A549 (cell line): ENCODE results near the gene AIMP1. TPM values are rescaled to one million over a fixed set of nuclear protein-coding genes. Genes with fewer than 3 reads are reported as not detected.
"Not testable (repeated sequence)": the region's sequence is repeated elsewhere in the genome, so short reads cannot be mapped to it uniquely, and the experiment has no call there.

Experiments used
- ATAC-seq, 2 experiments: fragments of 200-7000 bp in 1 of 2; fragments of >200 bp in 1 of 2; cut with Nextera tagmentation in 1 of 2; cut with Tn5 transposase in 1 of 2; 3 replicates each; pipeline versions ENCODE4 v1.8.0 to v1.9.1; 2018 to 2020; ENCODE audit warnings: mild to moderate bottlenecking in 1 of 2, moderate library complexity in 1 of 2
- CTCF ChIA-PET: fragments of 300-600 bp; sonication (Branson Sonifier 250); formaldehyde crosslinking; extraction: SDS; loops from one replicate; lab custom pipeline; 2021; ENCODE audit warnings: antibody characterized with exemption, inconsistent platforms; lab: Yijun Ruan, JAX
- POLR2A ChIA-PET: fragments of 350-600 bp; formaldehyde crosslinking; extraction: SDS; loops from one replicate; lab custom pipeline; 2021; ENCODE audit warnings: antibody characterized with exemption, inconsistent platforms; lab: Yijun Ruan, JAX
- DNase-seq, 2 experiments: peaks; one replicate each; pipeline versions ENCODE4 v3.0.0 to v3.0.0-alpha.2; 2011 to 2016; ENCODE audit warnings: low read depth in 1 of 2, low spot score in 1 of 2
- FAIRE-seq: peaks from 2 replicates; lab custom pipeline; 2011; peaks lifted over from hg19 to GRCh38; lab: Jason Lieb, UNC
- H3K27ac ChIP-seq, 2 experiments: fragments of >200 bp; sonication (Bioruptor Twin); formaldehyde crosslinking; 3 replicates each; pipeline ENCODE4 v1.5.1; 2016 to 2017
- H3K4me1 ChIP-seq: fragments of >200 bp; sonication (Bioruptor Twin); formaldehyde crosslinking; 3 replicates; pipeline ENCODE4 v1.6.1; 2016
- H3K4me2 ChIP-seq: fragments of >200 bp; sonication (Bioruptor Twin); formaldehyde crosslinking; 3 replicates; pipeline ENCODE4 v1.6.1; 2016
- H3K4me3 ChIP-seq: fragments of >200 bp; sonication (Bioruptor Twin); formaldehyde crosslinking; 3 replicates; pipeline ENCODE4 v1.5.1; 2016
- H3K9me3 ChIP-seq: fragments of >200 bp; sonication (Bioruptor Twin); formaldehyde crosslinking; 3 replicates; pipeline ENCODE4 v1.6.1; 2016
- CBX8 ChIP-seq: fragments of 200-600 bp; sonication (generic); IDR thresholded peaks from 2 replicates; pipeline ENCODE4 v1.6.1; 2016
- CEBPB ChIP-seq, 2 experiments: fragments of >200 bp in 1 of 2; sonication (Bioruptor Twin) in 1 of 2; formaldehyde crosslinking in 1 of 2; IDR thresholded peaks; 2 replicates each; pipeline ENCODE4 v1.6.1; 2012 to 2016
- EHF ChIP-seq: fragments of 250-450 bp; sonication (Bioruptor Pico); IDR thresholded peaks from 2 replicates; pipeline ENCODE4 v1.5.0; 2020; ENCODE audit warnings: mild to moderate bottlenecking
- EHMT2 ChIP-seq: fragments of 200-600 bp; sonication (generic); IDR thresholded peaks from 2 replicates; pipeline ENCODE4 v1.6.1; 2016; ENCODE audit warnings: antibody characterized with exemption, low read depth, mild to moderate bottlenecking, moderate library complexity
- FOSB ChIP-seq: fragments of 250-450 bp; sonication (Bioruptor Pico); IDR thresholded peaks from 2 replicates; pipeline ENCODE4 v1.5.0; 2020; ENCODE audit warnings: mild to moderate bottlenecking, moderate library complexity
- FOSL2 ChIP-seq, 2 experiments: fragments of 450-650 bp in 1 of 2; fragments of >200 bp in 1 of 2; sonication (Bioruptor Twin) in 1 of 2; formaldehyde crosslinking; IDR thresholded peaks; 2 replicates each; pipeline versions ENCODE4 v1.5.0 to v1.6.1; 2016 to 2020; ENCODE audit warnings: mild to moderate bottlenecking in 1 of 2, moderate library complexity in 1 of 2
- HEYL ChIP-seq: fragments of 250-450 bp; sonication (Bioruptor Pico); IDR thresholded peaks from 2 replicates; pipeline ENCODE4 v1.8.0; 2021; ENCODE audit warnings: mild to moderate bottlenecking, moderate library complexity
- HOXA7 ChIP-seq: fragments of 250-450 bp; sonication (Bioruptor Pico); IDR thresholded peaks from 2 replicates; pipeline ENCODE4 v1.5.0; 2020; ENCODE audit warnings: mild to moderate bottlenecking, moderate library complexity
- HOXB13 ChIP-seq: fragments of 250-450 bp; sonication (Bioruptor Pico); IDR thresholded peaks from 2 replicates; pipeline ENCODE4 v1.5.0; 2020; ENCODE audit warnings: low read depth, mild to moderate bottlenecking, moderate library complexity
- HOXB5 ChIP-seq: fragments of 250-450 bp; sonication (Bioruptor Pico); IDR thresholded peaks from 2 replicates; pipeline ENCODE4 v1.5.0; 2020; ENCODE audit warnings: mild to moderate bottlenecking, moderate library complexity
- KDM1A ChIP-seq: fragments of 200-600 bp; sonication (generic); IDR thresholded peaks from 2 replicates; pipeline ENCODE4 v1.6.1; 2016; ENCODE audit warnings: low read depth, mild to moderate bottlenecking
- KDM5A ChIP-seq: fragments of 200-600 bp; sonication (generic); IDR thresholded peaks from 2 replicates; pipeline ENCODE4 v1.6.1; 2016; ENCODE audit warnings: antibody characterized with exemption, mild to moderate bottlenecking
- MAX ChIP-seq: IDR thresholded peaks from 2 replicates; pipeline ENCODE4 v1.6.1; 2012
- MAZ ChIP-seq: fragments of 150-350 bp; IDR thresholded peaks from 2 replicates; pipeline ENCODE4 v1.6.1; 2014; ENCODE audit warnings: antibody characterized with exemption, low read depth, low read length, borderline replicate concordance
- MYC ChIP-seq: IDR thresholded peaks from 2 replicates; pipeline ENCODE4 v1.6.1; 2012; ENCODE audit warnings: mild to moderate bottlenecking, inconsistent platforms, low read length, improper control_type of control experiment, borderline replicate concordance
- NPAS2 ChIP-seq: fragments of 250-450 bp; sonication (Bioruptor Pico); IDR thresholded peaks from 2 replicates; pipeline ENCODE4 v1.8.0; 2022; ENCODE audit warnings: mild to moderate bottlenecking, moderate library complexity, borderline replicate concordance
- NR3C1 ChIP-seq: fragments of >200 bp; sonication (Bioruptor Twin); formaldehyde crosslinking; IDR thresholded peaks from 3 replicates; pipeline ENCODE4 v1.6.1; 2017
- RNF2 ChIP-seq: fragments of 200-600 bp; sonication (generic); IDR thresholded peaks from 2 replicates; pipeline ENCODE4 v1.6.1; 2016; ENCODE audit warnings: low read depth, mild to moderate bottlenecking, antibody characterized with exemption, moderate library complexity, borderline replicate concordance
- SMC3 ChIP-seq: fragments of >200 bp; sonication (Bioruptor Twin); formaldehyde crosslinking; IDR thresholded peaks from 3 replicates; pipeline ENCODE4 v1.6.1; 2018; ENCODE audit warnings: inconsistent platforms
- ZNF302 ChIP-seq: fragments of 250-450 bp; sonication (Bioruptor Pico); IDR thresholded peaks from 2 replicates; pipeline ENCODE4 v1.9.0; 2021; ENCODE audit warnings: inconsistent platforms, mild to moderate bottlenecking, moderate library complexity
- WGBS: methylation state at CpG from one replicate; pipeline ENCODE4 v1.1.6; 2017; ENCODE audit errors: missing lambda C conversion rate; 5-methylcytosine and 5-hydroxymethylcytosine counted together
- polyA plus RNA-seq, 4 experiments: library from polyadenylated mRNA; depleted of rRNA in 3 of 4; stranded (reverse); fragments of >200 nt; fragmentation: RNase III in 1 of 4; extraction: RNeasy Plus Mini Kit Qiagen cat#74134 plus additional on column Dnase treatment in 1 of 4; gene quantifications; 2 replicates in 3 of 4; 3 replicates in 1 of 4; pipeline ENCODE4 v1.2.3, GENCODE V29; 2011 to 2017
- TF ChIP-seq, protein P1 (sequence below): fragments of 250-450 bp; sonication (Bioruptor Pico); IDR thresholded peaks from 2 replicates; pipeline ENCODE4 v1.5.0; 2020; ENCODE audit warnings: low read depth, mild to moderate bottlenecking, moderate library complexity
- TF ChIP-seq, protein P2 (sequence below): fragments of >200 bp; sonication (Bioruptor Twin); formaldehyde crosslinking; IDR thresholded peaks from 3 replicates; pipeline ENCODE4 v1.6.1; 2016

The AIMP1 gene
- polyA plus RNA-seq, 2 of the 4 experiments (the other 2 are of a cell fraction) = 35.6 to 70.7 TPM

DNA sequence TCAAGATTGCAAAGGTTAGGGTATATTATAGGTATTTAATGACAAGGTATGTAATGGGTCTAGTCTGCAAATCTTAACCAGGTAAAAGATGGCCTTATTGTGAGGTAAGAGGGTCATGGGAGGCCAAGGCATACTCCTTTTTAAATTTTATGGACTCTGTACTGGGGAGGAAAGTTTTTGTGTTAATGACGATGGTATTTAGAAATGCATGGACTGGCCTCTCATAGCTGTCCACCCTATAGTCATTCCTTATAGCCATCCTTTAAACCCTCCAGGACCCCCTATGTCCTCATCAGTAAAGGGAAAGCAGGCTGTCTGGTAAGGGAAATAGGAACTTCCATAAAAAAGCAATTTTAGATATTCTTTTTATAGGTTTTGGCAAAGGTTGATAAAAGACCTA lies 1.5 kb downstream of the AIMP1 start (continued):
- TF ChIP-seq, protein P1, sequence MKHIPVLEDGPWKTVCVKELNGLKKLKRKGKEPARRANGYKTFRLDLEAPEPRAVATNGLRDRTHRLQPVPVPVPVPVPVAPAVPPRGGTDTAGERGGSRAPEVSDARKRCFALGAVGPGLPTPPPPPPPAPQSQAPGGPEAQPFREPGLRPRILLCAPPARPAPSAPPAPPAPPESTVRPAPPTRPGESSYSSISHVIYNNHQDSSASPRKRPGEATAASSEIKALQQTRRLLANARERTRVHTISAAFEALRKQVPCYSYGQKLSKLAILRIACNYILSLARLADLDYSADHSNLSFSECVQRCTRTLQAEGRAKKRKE (CRISPR knock-in tag) = no peak
- TF ChIP-seq, all 56 proteins: peak for 0

- H3K4me3 ChIP-seq = no peak overlapping the region
- no peaks in the 10 kb centered on the region for H3K9me3 ChIP-seq
- peak overlapping the region; percentile 97; the same call in 2 of the 3 replicates for H3K4me2 ChIP-seq
- H3K27ac ChIP-seq = no peak overlapping the region
- ChIA-PET CTCF (no interaction called here), POLR2A (no interaction called here)
- no peak for DNase-seq
- no peak for TF ChIP-seq HEYL (CRISPR knock-in tag)
- TF ChIP-seq MAX = no peak
- TF ChIP-seq KDM1A = no peak
- TF ChIP-seq NR3C1 = no peak
- no peak for TF ChIP-seq EHF (CRISPR knock-in tag)
- TF ChIP-seq ZNF302 (CRISPR knock-in tag) = no peak
- TF ChIP-seq CBX8 = no peak
- no peak for TF ChIP-seq MYC
- TF ChIP-seq HOXB5 (CRISPR knock-in tag) = no peak
- H3K4me1 ChIP-seq = peaks cover 41% of the 10 kb centered on the region
- ATAC-seq = no peak
- no peak for FAIRE-seq
These were observed 2.2 kb downstream of the AIMP1 start for GRCh38 chr4:106318511-106318910.

DNA sequence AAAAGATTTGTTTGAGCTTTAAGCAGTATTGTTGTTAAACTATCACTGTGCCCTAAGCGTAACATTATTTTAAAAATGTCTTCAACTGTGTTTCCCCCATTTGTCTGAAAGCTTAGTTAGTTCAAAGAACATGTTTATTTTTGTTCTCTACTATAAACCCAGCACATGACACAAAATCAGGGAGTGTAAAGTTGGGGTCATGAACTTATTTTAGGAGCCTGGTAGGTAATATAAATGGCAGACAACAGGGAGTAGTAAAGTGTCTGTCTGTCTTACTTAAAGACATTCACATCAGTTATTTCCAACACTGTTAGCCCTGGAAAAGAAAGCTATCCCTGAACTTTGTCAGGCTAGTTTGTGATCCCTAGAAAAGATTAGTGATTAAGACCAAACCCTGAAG lies 3.9 kb downstream of the AIMP1 start:
- ChIA-PET POLR2A (no interaction called here), CTCF (no interaction called here)
- TF ChIP-seq MAZ (no peak), HOXB5 (CRISPR knock-in tag) (no peak), KDM5A (no peak), CEBPB (IDR thresholded peaks at IDR 0.05) (no peak), HOXB13 (CRISPR knock-in tag) (no peak), FOSB (CRISPR knock-in tag) (no peak), EHMT2 (no peak), RNF2 (no peak), HOXA7 (CRISPR knock-in tag) (no peak), MAX (no peak), NPAS2 (CRISPR knock-in tag) (no peak), SMC3 (no peak), KDM1A (no peak), FOSL2 (IDR thresholded peaks at IDR 0.05) (no peak), FOSL2 (CRISPR knock-in tag; IDR thresholded peaks at IDR 0.05) (no peak)
- TF ChIP-seq, protein P2, sequence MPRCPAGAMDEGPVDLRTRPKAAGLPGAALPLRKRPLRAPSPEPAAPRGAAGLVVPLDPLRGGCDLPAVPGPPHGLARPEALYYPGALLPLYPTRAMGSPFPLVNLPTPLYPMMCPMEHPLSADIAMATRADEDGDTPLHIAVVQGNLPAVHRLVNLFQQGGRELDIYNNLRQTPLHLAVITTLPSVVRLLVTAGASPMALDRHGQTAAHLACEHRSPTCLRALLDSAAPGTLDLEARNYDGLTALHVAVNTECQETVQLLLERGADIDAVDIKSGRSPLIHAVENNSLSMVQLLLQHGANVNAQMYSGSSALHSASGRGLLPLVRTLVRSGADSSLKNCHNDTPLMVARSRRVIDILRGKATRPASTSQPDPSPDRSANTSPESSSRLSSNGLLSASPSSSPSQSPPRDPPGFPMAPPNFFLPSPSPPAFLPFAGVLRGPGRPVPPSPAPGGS = no peak
- FAIRE-seq (no peak), DNase-seq (no peak), ATAC-seq (no peak)
- Histone ChIP-seq H3K9me3 (no peaks in the 10 kb centered on the region), H3K27ac (no peak overlapping the region), H3K4me3 (no peak overlapping the region), H3K4me2 (no peak overlapping the region), H3K4me1 (peaks cover 40% of the 10 kb centered on the region)
- WGBS = 93% methylated on average over 1 of the region's 1 CpG

DNA sequence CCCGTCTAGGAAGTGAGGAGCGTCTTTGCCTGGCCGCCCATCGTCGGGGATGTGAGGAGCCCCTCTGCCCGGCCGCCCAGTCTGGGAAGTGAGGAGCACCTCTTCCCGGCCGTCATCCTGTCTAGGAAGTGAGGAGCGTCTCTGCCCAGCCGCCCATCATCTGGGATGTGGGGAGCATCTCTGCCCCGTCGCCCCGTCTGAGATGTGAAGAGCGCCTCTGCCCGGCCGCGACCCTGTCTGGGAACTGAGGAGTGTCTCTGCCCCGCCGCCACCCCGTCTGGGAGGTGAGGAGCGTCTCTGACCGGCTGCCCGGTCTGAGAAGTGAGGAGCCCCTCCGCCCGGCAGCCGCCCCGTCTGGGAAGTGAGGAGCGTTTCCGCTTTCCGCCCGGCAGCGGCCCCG lies 4.8 kb downstream of the AIMP1 start:
- CTCF ChIA-PET, DNase-seq, H3K4me2 ChIP-seq, FAIRE-seq, H3K9me3 ChIP-seq, H3K4me3 ChIP-seq, ATAC-seq, H3K27ac ChIP-seq, POLR2A ChIA-PET: not testable (repeated sequence)
- H3K4me1 ChIP-seq = peaks cover 45% of the 10 kb centered on the region
- WGBS = 94% methylated on average over 9 of the region's 34 CpGs

GRCh38 chr4:106321814-106322213 lies 5.5 kb downstream of the AIMP1 start:
- FAIRE-seq, H3K27ac ChIP-seq, H3K9me3 ChIP-seq, H3K4me3 ChIP-seq, POLR2A ChIA-PET, DNase-seq, ATAC-seq, CTCF ChIA-PET: not testable (repeated sequence)
- 0 out of 3 replicates have a peak overlapping the region, but pooled peaks have one; percentile 21 for H3K4me2 ChIP-seq
- WGBS = 28% methylated on average over 6 of the region's 6 CpGs
- H3K4me1 ChIP-seq = peaks cover 45% of the 10 kb centered on the region
